Skeletal muscle tissue (tissue), 4 donors: ENCODE measurements around the gene RHOBTB1. TPM values are rescaled to one million over a fixed set of nuclear protein-coding genes. Genes with fewer than 3 reads are reported as not detected.

Source experiments
- H3K27ac ChIP-seq: one replicate; pipeline ENCODE4 v1.7.0; 2013; ENCODE audit warnings: mild to moderate bottlenecking, low read depth, low read length, inconsistent platforms
- H3K27me3 ChIP-seq, 3 donors: one replicate each; pipeline ENCODE4 v1.7.0; 2013; ENCODE audit warnings: low read length in 3 of 3; ENCODE audit not compliant: control insufficient read depth in 3 of 3, insufficient read depth in 3 of 3
- H3K36me3 ChIP-seq, 3 donors: one replicate each; pipeline ENCODE4 v1.7.0; 2013; ENCODE audit warnings: low read length in 3 of 3; ENCODE audit not compliant: control insufficient read depth in 3 of 3, insufficient read depth in 3 of 3
- H3K4me1 ChIP-seq, 3 donors: one replicate each; pipeline ENCODE4 v1.7.0; 2013; ENCODE audit warnings: low read length in 3 of 3, mild to moderate bottlenecking in 3 of 3; ENCODE audit not compliant: control insufficient read depth in 3 of 3, insufficient read depth in 3 of 3
- H3K4me3 ChIP-seq, 3 donors: one replicate each; pipeline ENCODE4 v1.7.0; 2013; ENCODE audit warnings: low read length in 3 of 3
- H3K9ac ChIP-seq, 3 donors: one replicate each; pipeline ENCODE4 v1.7.0; 2013; ENCODE audit warnings: low read length in 3 of 3, mild to moderate bottlenecking in 3 of 3, moderate library complexity in 2 of 3, low read depth in 1 of 3
- H3K9me3 ChIP-seq, 3 donors: one replicate each; pipeline ENCODE4 v1.7.0; 2013; ENCODE audit warnings: low read length in 3 of 3; ENCODE audit not compliant: control insufficient read depth in 3 of 3
- total RNA-seq: library from RNA; depleted of rRNA; stranded (reverse); fragments of >200 nt; gene quantifications from one replicate; pipeline ENCODE4 v1.2.3, GENCODE V29; 2014
- donor health status: Osteomylitis.

Gene RHOBTB1
- total RNA-seq, 1 donor from 2014 or later: 29.2 TPM

DNA sequence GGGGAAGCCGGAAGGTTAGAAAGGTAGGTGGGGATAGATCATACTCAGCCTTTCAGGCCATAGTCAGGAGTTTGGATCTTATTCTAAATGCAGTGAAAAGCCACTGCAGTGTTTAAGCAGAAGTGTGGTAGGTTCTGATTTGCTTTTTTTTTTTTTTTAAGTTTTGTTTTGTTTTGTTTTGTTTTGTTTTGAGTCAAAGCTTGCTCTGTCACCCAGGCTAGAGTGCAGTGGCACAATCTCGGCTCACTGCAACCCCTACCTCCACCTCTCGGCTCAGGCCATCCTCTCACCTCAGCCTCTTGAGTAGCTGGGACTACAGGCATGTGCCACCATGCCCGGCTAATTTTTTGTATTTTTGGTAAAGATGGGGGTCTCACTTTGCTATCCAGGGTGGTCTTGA, 23.5 kb downstream of the RHOBTB1 start:
- Histone ChIP-seq H3K9me3 (no peaks in the 10 kb centered on the region), H3K27ac (no peak overlapping the region), H3K36me3 (peaks cover 0 to 5% (median 0%) of the 10 kb centered on the region in 3 donors), H3K9ac (no peak overlapping the region), H3K4me1 (peaks cover 20 to 31% (median 20%) of the 10 kb centered on the region in 3 donors), H3K27me3 (no peaks in the 10 kb centered on the region), H3K4me3 (no peak overlapping the region)

DNA sequence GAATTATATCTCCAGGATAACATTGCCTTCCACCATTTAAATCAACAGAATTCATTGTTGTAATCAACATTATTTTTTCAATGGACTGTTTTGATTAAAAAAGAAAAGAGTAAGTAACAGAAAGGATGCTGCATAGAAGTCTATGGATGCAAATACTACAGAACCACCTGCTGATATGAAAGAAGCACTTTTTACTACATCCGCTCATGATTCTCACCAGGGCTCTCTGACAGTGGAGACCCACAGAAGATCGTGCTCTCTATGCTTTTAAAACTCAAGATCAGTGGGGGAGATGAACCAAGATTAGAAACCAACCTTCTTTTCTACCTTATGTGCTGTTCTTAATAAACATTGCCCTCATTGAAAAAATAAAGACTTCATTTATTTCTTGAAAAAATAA, 24.4 kb downstream of the RHOBTB1 start:
- Histone ChIP-seq H3K36me3 (peaks cover 0 to 2% (median 0%) of the 10 kb centered on the region in 3 donors), H3K4me1 (peaks cover 27 to 32% (median 27%) of the 10 kb centered on the region in 3 donors), H3K4me3 (no peak overlapping the region), H3K9ac (no peak overlapping the region), H3K27me3 (no peaks in the 10 kb centered on the region), H3K27ac (no peak overlapping the region), H3K9me3 (no peaks in the 10 kb centered on the region)

DNA sequence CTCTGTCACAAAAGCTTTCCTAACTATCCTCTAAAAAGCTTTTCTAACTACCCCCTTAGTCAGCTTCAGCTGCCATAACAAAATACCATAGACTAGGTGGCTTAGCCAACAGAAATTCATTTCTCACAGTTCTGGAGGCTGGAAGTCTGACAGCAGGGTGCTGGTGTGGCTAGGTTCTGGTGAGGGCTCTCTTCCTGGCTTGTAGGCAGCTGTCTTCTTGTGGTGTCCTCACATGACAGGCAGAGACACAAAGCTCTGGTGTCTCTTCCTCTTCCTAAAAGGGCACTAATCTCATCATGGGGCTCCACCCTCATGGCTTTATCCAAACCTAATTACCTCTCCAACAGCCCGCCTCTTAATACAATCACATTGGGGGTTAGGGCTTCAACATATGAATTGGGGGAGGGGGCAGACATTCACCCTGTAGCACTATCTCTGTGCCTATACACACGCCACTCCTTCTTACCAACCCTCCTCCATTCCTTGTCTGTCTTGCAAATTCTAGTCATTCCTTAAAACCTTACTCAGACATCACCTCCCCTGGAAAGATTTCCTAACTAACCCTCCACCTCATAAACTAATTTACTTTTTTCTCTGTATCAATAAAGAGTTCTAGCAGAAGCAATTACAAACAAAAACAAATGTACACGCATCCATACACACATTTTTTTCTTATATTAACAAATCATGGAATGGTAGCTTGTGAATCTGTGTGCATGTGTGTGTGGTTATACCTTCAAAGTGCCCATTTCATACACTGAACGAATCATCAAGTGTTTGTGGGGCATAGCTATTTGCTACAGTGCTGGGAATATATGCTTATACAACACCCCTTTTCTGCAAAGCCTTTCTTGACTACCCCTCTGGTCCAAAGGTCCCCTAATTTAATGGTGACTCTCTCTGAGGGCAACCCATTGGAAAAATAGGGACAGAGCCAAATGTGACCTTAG, 26.4 kb downstream of the RHOBTB1 start:
- H3K9me3 ChIP-seq: no peaks in the 10 kb centered on the region
- H3K9ac ChIP-seq: no peak overlapping the region
- H3K27me3 ChIP-seq: no peaks in the 10 kb centered on the region
- no peak overlapping the region for H3K4me3 ChIP-seq
- H3K27ac ChIP-seq: peak overlapping the region; percentile 15
- H3K36me3 ChIP-seq: peaks cover 0 to 2% (median 0%) of the 10 kb centered on the region in 3 donors
- peaks cover 38 to 44% (median 39%) of the 10 kb centered on the region in 3 donors for H3K4me1 ChIP-seq

DNA sequence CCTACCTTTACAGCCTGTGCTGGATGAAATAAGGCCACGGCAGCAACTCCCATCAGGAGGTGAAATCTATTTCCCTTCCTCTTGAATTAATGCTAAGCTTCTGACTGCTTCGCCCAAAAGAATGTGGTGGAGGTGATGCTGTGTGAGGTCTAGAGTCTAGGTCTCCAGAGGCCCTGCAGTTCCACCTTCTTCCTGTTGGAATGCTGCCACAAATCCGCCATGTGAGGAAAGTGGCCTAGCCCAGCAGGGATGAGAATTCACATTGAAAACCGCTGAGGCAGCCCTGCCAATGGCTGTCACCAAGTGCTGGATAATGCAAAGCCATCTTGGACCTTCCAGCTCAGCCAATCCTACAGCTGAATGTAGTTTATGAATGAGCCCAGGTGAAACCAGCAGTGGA, 28.0 kb downstream of the RHOBTB1 start:
- no peak overlapping the region for H3K4me3 ChIP-seq
- H3K27me3 ChIP-seq: no peaks in the 10 kb centered on the region
- peaks cover 30 to 41% (median 37%) of the 10 kb centered on the region in 3 donors for H3K4me1 ChIP-seq
- no peak overlapping the region for H3K27ac ChIP-seq
- no peak overlapping the region for H3K9ac ChIP-seq
- H3K9me3 ChIP-seq: no peaks in the 10 kb centered on the region
- H3K36me3 ChIP-seq: peaks cover 0 to 6% (median 0%) of the 10 kb centered on the region in 3 donors

DNA sequence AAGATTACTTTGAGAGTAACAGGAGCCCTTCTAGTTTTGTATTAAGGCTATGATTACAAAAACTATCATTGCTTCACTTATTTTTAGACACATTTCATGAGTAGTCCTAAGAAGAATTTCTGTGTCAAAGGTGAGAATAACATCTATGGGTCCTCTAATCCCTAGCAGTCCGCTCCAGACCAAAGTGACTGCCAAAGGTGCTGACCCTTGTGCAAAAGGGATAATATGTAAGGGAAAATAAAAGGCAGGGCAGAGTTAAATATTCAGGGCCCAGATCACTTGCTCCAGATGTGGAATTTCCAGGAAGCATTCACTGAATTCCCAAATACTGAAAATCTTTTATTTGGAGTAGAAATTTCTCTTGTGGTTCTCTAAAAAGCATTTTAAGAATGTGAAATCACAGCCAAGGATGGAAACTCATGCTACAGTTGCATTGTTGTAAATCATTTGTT, 29.3 kb downstream of the RHOBTB1 start:
- Histone ChIP-seq H3K4me1 (peaks cover 29 to 46% (median 35%) of the 10 kb centered on the region in 3 donors), H3K9me3 (no peaks in the 10 kb centered on the region), H3K27me3 (no peaks in the 10 kb centered on the region), H3K4me3 (peak overlapping the region in 1 of 3 donors; percentile 25), H3K9ac (peak overlapping the region; percentile 43 to 60 (median 51)), H3K27ac (peak overlapping the region; percentile 76), H3K36me3 (peaks cover 0 to 10% (median 8%) of the 10 kb centered on the region in 3 donors)

DNA sequence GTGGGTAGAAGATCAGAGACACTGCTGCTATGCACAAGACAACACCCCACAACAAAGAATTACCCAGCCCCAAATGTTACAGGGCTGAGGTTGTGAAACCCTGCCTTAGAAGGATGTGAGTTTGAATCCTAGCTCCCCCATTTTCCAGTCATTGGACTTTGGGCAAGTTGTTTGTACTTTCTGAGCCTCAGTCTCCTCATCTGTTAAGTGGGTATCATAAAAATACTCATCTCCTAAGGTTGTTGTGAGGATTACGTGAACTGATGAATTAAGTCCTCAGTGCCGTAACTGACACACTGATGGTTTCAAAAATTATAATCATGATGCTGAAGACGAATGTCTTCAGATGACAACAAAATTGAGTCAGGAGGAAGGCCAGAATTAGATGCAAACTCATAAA, 30.3 kb downstream of the RHOBTB1 start:
- no peak overlapping the region for H3K9ac ChIP-seq
- peaks cover 35 to 50% (median 40%) of the 10 kb centered on the region in 3 donors for H3K4me1 ChIP-seq
- no peak overlapping the region for H3K4me3 ChIP-seq
- H3K27ac ChIP-seq: peak overlapping the region; percentile 76
- peaks cover 0 to 10% (median 10%) of the 10 kb centered on the region in 3 donors for H3K36me3 ChIP-seq
- no peaks in the 10 kb centered on the region for H3K9me3 ChIP-seq
- no peaks in the 10 kb centered on the region for H3K27me3 ChIP-seq

DNA sequence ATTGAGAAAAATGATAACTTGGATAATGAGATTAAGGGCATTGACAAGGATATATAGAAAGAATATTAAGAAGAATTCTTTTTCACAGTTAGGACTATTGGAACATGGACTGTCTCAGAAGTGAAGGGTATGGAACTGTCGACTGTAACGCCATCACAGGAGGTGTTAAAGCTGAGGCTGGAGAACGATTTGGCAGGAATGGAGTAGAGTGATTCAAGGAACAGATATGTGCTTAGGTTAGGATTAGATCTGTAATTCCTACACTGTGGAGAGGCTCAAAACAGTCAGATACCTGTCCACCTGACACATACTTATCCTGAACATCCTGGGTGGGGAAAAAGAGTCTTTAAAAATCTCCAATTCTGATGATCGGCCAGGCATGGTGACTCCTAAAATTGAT, 30.9 kb downstream of the RHOBTB1 start:
- Histone ChIP-seq H3K9ac (no peak overlapping the region), H3K4me1 (peaks cover 37 to 54% (median 42%) of the 10 kb centered on the region in 3 donors), H3K4me3 (no peak overlapping the region), H3K27me3 (no peaks in the 10 kb centered on the region), H3K9me3 (no peaks in the 10 kb centered on the region), H3K36me3 (peaks cover 2 to 11% (median 10%) of the 10 kb centered on the region in 3 donors), H3K27ac (peak overlapping the region; percentile 76)

DNA sequence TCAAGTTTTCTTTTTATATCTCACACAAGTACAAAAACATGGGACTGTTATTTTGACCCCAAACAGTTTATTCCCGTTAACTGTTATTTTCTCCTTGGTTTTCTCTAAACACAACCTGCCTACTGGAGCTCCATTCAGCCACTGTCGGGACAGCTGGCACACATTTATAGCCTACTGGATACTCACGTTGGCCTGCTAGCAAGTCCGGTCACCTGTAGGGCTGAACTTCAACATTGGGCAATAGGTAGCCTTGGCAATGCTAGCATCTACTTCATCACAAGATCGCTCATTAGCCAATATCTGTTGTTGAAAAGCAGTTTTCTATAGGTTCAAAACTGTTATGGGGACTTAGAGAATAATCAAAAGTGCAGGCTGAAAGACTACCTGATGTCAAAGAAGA, 32.3 kb downstream of the RHOBTB1 start:
- Histone ChIP-seq H3K27ac (peak overlapping the region; percentile 54), H3K9ac (no peak overlapping the region), H3K4me1 (peaks cover 40 to 63% (median 52%) of the 10 kb centered on the region in 3 donors)

DNA sequence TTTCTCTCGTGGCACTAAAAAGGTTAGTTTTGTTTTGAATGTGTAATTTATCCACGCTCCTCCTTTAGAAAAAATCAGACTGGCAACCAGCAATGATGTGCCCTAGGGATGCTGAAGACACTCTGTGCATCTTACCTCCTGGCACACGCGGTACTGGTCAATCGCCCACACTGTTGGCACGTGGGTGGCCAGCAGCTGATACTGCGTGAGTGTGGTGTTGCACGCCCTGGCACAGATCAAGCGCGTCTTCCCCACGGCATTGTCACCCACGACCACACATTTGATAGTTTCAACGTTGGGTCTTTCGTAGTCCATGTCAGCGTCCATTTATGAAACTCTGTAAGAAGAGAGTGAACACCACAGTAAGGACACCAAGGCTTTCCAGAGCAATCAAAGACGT, 32.8 kb downstream of the RHOBTB1 start:
- peaks cover 42 to 68% (median 56%) of the 10 kb centered on the region in 3 donors for H3K4me1 ChIP-seq
- no peaks in the 10 kb centered on the region for H3K27me3 ChIP-seq
- H3K27ac ChIP-seq: peak overlapping the region; percentile 54
- H3K36me3 ChIP-seq: peaks cover 6 to 26% (median 12%) of the 10 kb centered on the region in 3 donors
- H3K9ac ChIP-seq: no peak overlapping the region
- H3K9me3 ChIP-seq: no peaks in the 10 kb centered on the region
- H3K4me3 ChIP-seq: no peak overlapping the region

More for the DNA sequence above, 32.3 kb downstream of the RHOBTB1 start:
- no peaks in the 10 kb centered on the region for H3K9me3 ChIP-seq
- H3K36me3 ChIP-seq: peaks cover 6 to 21% (median 10%) of the 10 kb centered on the region in 3 donors
- H3K27me3 ChIP-seq: no peaks in the 10 kb centered on the region
- H3K4me3 ChIP-seq: no peak overlapping the region

DNA sequence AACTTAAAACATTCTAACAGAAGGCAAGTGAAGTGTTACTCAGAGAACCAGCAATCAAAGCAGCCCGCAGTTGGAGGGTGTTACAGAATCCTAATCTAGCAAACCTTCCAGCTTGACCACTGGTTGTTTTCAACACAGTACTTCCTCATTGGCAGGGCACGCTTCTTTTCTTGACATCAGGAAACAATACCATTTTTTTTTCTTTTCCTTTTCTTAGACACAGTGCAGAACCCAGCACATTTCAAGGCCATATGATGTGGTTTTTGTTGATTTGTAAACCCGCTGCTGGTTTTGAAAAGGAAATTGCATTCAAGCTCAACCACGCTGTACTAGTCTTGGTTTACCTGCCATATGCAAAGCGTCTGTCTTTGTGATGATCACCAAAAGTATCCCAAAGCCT, 33.4 kb downstream of the RHOBTB1 start:
- no peak overlapping the region for H3K4me3 ChIP-seq
- H3K4me1 ChIP-seq: peaks cover 41 to 68% (median 58%) of the 10 kb centered on the region in 3 donors
- H3K27me3 ChIP-seq: no peaks in the 10 kb centered on the region
- no peaks in the 10 kb centered on the region for H3K9me3 ChIP-seq
- no peak overlapping the region for H3K9ac ChIP-seq
- peak overlapping the region; percentile 54 for H3K27ac ChIP-seq
- peaks cover 6 to 28% (median 10%) of the 10 kb centered on the region in 3 donors for H3K36me3 ChIP-seq
